Body of pancreas (tissue), 4 donors: ENCODE results near the gene IQGAP2.

Source experiments
- POLR2A ChIP-seq, 3 donors: fragments of 450-650 bp; IDR thresholded peaks; one replicate each; pipeline ENCODE4 v1.6.1; 2016; ENCODE audit warnings: antibody characterized with exemption in 3 of 3, mild to moderate bottlenecking in 2 of 3
- TF ChIP-seq, protein P1 (sequence below), 7 experiments: fragments of 450-650 bp in 4 of 7; fragments of 200-600 bp in 3 of 7; sonication (generic) in 3 of 7; IDR thresholded peaks; one replicate each; pipeline ENCODE4 v1.5.1; 2016 to 2019; ENCODE audit warnings: antibody characterized with exemption in 7 of 7

DNA sequence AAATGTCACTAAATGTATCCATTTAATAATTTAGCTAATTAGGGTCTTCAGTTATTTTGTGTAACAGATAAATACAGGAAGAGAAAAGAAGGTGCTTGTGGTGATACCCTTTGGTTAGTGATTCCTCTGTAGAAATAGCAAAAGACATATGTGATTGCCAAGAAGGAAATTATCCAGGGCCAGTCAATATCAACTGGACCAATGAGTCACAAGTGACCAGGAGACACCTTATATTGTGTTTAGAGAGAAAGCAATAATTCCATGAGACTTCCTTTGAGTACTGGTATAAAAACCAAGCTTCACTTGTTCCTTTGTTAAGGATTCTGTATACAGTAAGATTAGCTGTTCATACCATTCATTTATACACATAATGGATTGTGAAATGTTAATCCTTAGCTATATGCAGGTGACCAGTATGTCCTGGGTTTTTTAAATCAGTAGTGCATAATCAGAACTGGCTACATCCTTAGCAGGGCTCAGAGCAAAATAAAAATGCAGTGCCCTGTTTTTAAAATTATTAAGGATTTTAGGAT lies 301.1 kb downstream of the IQGAP2 start:
- TF ChIP-seq, protein P1, sequence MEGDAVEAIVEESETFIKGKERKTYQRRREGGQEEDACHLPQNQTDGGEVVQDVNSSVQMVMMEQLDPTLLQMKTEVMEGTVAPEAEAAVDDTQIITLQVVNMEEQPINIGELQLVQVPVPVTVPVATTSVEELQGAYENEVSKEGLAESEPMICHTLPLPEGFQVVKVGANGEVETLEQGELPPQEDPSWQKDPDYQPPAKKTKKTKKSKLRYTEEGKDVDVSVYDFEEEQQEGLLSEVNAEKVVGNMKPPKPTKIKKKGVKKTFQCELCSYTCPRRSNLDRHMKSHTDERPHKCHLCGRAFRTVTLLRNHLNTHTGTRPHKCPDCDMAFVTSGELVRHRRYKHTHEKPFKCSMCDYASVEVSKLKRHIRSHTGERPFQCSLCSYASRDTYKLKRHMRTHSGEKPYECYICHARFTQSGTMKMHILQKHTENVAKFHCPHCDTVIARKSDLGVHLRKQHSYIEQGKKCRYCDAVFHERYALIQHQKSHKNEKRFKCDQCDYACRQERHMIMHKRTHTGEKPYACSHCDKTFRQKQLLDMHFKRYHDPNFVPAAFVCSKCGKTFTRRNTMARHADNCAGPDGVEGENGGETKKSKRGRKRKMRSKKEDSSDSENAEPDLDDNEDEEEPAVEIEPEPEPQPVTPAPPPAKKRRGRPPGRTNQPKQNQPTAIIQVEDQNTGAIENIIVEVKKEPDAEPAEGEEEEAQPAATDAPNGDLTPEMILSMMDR (IDR thresholded peaks at IDR 0.05) = no peak
- TF ChIP-seq POLR2A (IDR thresholded peaks at IDR 0.05) = no peak
